Measurements from ENCODE around the gene TFRC. TPM values are rescaled to one million over a fixed set of nuclear protein-coding genes. Genes with fewer than 3 reads are reported as not detected.
A peak's percentile ranks its signal among the peaks of the same experiment; 100 is the strongest.
"Not testable (repeated sequence)": the region's sequence is repeated elsewhere in the genome, so short reads cannot be mapped to it uniquely, and the experiment has no call there.

TFRC gene
- polyA plus RNA-seq, 3 donors, result 6.6 to 43.1 (median 7.9) TPM

- H3K9ac ChIP-seq (ENCODE audit: insufficient read depth, low read length, poor library complexity, severe bottlenecking); H4K20me1 ChIP-seq (ENCODE audit: insufficient read depth, low read length); H3K36me3 Mint-ChIP-seq; H3K9me3 Mint-ChIP-seq; DNase-seq; H3K4me2 ChIP-seq (replicated peaks; ENCODE audit: extremely low read depth, low read length, poor library complexity, severe bottlenecking); H3K27me3 ChIP-seq (ENCODE audit: control insufficient read depth in 2 of 2, insufficient read depth in 2 of 2, low read length in 2 of 2); H3K4me1 Mint-ChIP-seq; H3K4me3 ChIP-seq (replicated peaks in 1 of 3; ENCODE audit: low read depth in 2 of 3, low read length in 3 of 3); H3K36me3 ChIP-seq (replicated peaks in 1 of 2; ENCODE audit: control insufficient read depth in 1 of 2, insufficient read depth in 2 of 2, low read length in 2 of 2); H3K4me1 ChIP-seq (ENCODE audit: control insufficient read depth in 1 of 2, insufficient read depth in 2 of 2, low read length in 2 of 2); H3K9me3 ChIP-seq (replicated peaks in 1 of 2; ENCODE audit: control insufficient read depth in 1 of 2, insufficient read depth in 1 of 2, low read length in 2 of 2); intact Hi-C loops (cut with micrococcal nuclease); H2AFZ ChIP-seq (ENCODE audit: insufficient read depth, low read depth, low read length, poor library complexity, severe bottlenecking); H3K4me3 Mint-ChIP-seq; H3K27me3 Mint-ChIP-seq (ENCODE audit: low read depth in 3 of 3); H3K79me2 ChIP-seq (ENCODE audit: insufficient read depth, low read length); H3K27ac ChIP-seq (ENCODE audit: low read depth in 1 of 2, low read length in 2 of 2): not testable (repeated sequence)
- no CpG with 5 or more reads among the region's 5 CpGs for WGBS (ENCODE audit: insufficient coverage)
- H3K27ac Mint-ChIP-seq, result peak overlapping the region in 1 of 7 donors; percentile 58
Observed at GRCh38 chr3:196018159-196018558, 63.7 kb downstream of the TFRC start.

- no peaks in the 10 kb centered on the region for H3K9me3 ChIP-seq (replicated peaks in 1 of 2; ENCODE audit: control insufficient read depth in 1 of 2, insufficient read depth in 1 of 2, low read length in 2 of 2)
- H3K79me2 ChIP-seq (ENCODE audit: insufficient read depth, low read length), result no peaks in the 10 kb centered on the region
- peaks cover 3 to 8% (median 6%) of the 10 kb centered on the region in 3 donors for H3K27me3 Mint-ChIP-seq (ENCODE audit: low read depth in 3 of 3)
- H3K4me3 Mint-ChIP-seq, result no peak overlapping the region
- no peaks in the 10 kb centered on the region for H3K4me1 ChIP-seq (ENCODE audit: control insufficient read depth in 1 of 2, insufficient read depth in 2 of 2, low read length in 2 of 2)
- no peaks in the 10 kb centered on the region for H4K20me1 ChIP-seq (ENCODE audit: insufficient read depth, low read length)
- peaks cover 0 to 1% of the 10 kb centered on the region in 2 donors for H3K36me3 Mint-ChIP-seq
- intact Hi-C loops (cut with micrococcal nuclease), result no loop called here
- H3K4me2 ChIP-seq (replicated peaks; ENCODE audit: extremely low read depth, low read length, poor library complexity, severe bottlenecking), result no peak overlapping the region
- H3K27ac ChIP-seq (ENCODE audit: low read depth in 1 of 2, low read length in 2 of 2), result no peak overlapping the region
- H3K4me1 Mint-ChIP-seq, result peaks cover 8% of the 10 kb centered on the region
- no CpG with 5 or more reads among the region's 2 CpGs for WGBS (ENCODE audit: insufficient coverage)
- DNase-seq, result no peak
- H3K27ac Mint-ChIP-seq, result no peak overlapping the region
- H3K36me3 ChIP-seq (replicated peaks in 1 of 2; ENCODE audit: control insufficient read depth in 1 of 2, insufficient read depth in 2 of 2, low read length in 2 of 2), result no peaks in the 10 kb centered on the region
- H3K27me3 ChIP-seq (ENCODE audit: control insufficient read depth in 2 of 2, insufficient read depth in 2 of 2, low read length in 2 of 2), result no peaks in the 10 kb centered on the region
- TF ChIP-seq CTCF (IDR thresholded peaks at IDR 0.05), result no peak
- no peak overlapping the region for H2AFZ ChIP-seq (ENCODE audit: insufficient read depth, low read depth, low read length, poor library complexity, severe bottlenecking)
- H3K9ac ChIP-seq (ENCODE audit: insufficient read depth, low read length, poor library complexity, severe bottlenecking), result no peak overlapping the region
- H3K4me3 ChIP-seq (replicated peaks in 1 of 3; ENCODE audit: low read depth in 2 of 3, low read length in 3 of 3), result no peak overlapping the region
- H3K9me3 Mint-ChIP-seq, result peaks cover 0 to 8% (median 6%) of the 10 kb centered on the region in 7 donors
Observed at GRCh38 chr3:196016485-196016884, 65.4 kb downstream of the TFRC start.
